Left colon (tissue), 2 donors: Measurements from ENCODE around the gene RECQL. TPM values are rescaled to one million over a fixed set of nuclear protein-coding genes. Genes with fewer than 3 reads are reported as not detected.

ENCODE experiments used
- ATAC-seq: fragments of 200-7000 bp; cut with Tn5 transposase; one replicate; pipeline ENCODE4 v1.9.1; 2020; ENCODE audit warnings: mild to moderate bottlenecking, moderate library complexity
- DNase-seq, 2 donors: peaks; one replicate each; pipeline ENCODE4 v3.0.0-alpha.2; 2020
- intact Hi-C, 2 donors: fragments of 100-400 bp; cut with DNase I in 1 of 2; cut with micrococcal nuclease in 1 of 2; formaldehyde crosslinking; loops; one replicate each; pipeline versions ENCODE4 v1.11.2 to v1.14.0; 2022; cut with DNase I, micrococcal nuclease
- long read RNA-seq: library from polyadenylated mRNA; unstranded; transcript quantifications from one replicate; pipeline ENCODE4 v2.0.0, GENCODE V29; 2021
- total RNA-seq, 2 donors: library from RNA; stranded (reverse); fragmentation: NEBNext Ultra II Directional; extraction: Animal tissue kit (Norgen Biotek cat#: 25700); gene quantifications; one replicate each; pipeline ENCODE4 v1.2.1, GENCODE V29; 2021
- donor health status: DM: no; HTN: no; CAD: no.
- donor health status: DM: yes; HTN: yes; CAD: no.

RECQL gene
- 10 to 100 TPM; 11.5 to 11.7 TPM for total RNA-seq
- long read RNA-seq, transcript RECQL-203 (16 exons, 2,572 nt), result minor isoform, 9 of 30 reads
- long read RNA-seq, transcript RECQL-204 (15 exons, 3,702 nt), result major isoform, 10 of 30 reads
- long read RNA-seq, partial matches to known transcripts, result 1 of 30 reads
- long read RNA-seq, other reads (novel, unspliced or antisense), result 10 of 30 reads

- ATAC-seq (peak; percentile 100), DNase-seq (peak; percentile 88 to 92)
- intact Hi-C loops, result loop anchor here in 1 of 2 donors (10.0 kb wide), 1 partner anchor 67 kb away; the partner anchor contains the start of gene PYROXD1
These were observed at the start of gene RECQL, which contains the start of gene GOLT1B for GRCh38 chr12:21501258-21502163. Gene RECQL, minus strand, starts transcription at chr12:21501635. Its CDS starts 2,065 bp downstream, at chr12:21499570. Gene GOLT1B, plus strand, starts transcription at chr12:21501789. Its CDS starts 135 bp downstream, at chr12:21501924.

- ATAC-seq, result no peak
- intact Hi-C loops, result no loop called here
- DNase-seq, result no peak
These were observed 46.0 kb upstream of the RECQL start for GRCh38 chr12:21547437-21547836.

GRCh38 chr12:21546716-21547115 is 45.3 kb upstream of the RECQL start:
- intact Hi-C loops, result no loop called here
- DNase-seq, result no peak
- no peak for ATAC-seq

GRCh38 chr12:21545557-21545956 is 44.1 kb upstream of the RECQL start:
- ATAC-seq (no peak), DNase-seq (no peak)
- intact Hi-C loops, result no loop called here

GRCh38 chr12:21543151-21543550 is 41.7 kb upstream of the RECQL start:
- intact Hi-C loops, result no loop called here
- DNase-seq (no peak), ATAC-seq (no peak)

GRCh38 chr12:21542403-21542802 is 41.0 kb upstream of the RECQL start:
- DNase-seq (no peak), ATAC-seq (no peak)
- intact Hi-C loops, result no loop called here

- ATAC-seq (no peak), DNase-seq (no peak)
- intact Hi-C loops, result no loop called here
These were observed 40.3 kb upstream of the RECQL start for GRCh38 chr12:21541773-21542172.

GRCh38 chr12:21539797-21540196 is 38.4 kb upstream of the RECQL start:
- ATAC-seq, result no peak
- no peak for DNase-seq
- intact Hi-C loops, result no loop called here

- no peak for ATAC-seq
- intact Hi-C loops, result no loop called here
- DNase-seq, result no peak
These were observed 36.7 kb upstream of the RECQL start for GRCh38 chr12:21538061-21538653.

- ATAC-seq (no peak), DNase-seq (no peak)
- intact Hi-C loops, result no loop called here
These were observed 28.0 kb upstream of the RECQL start for GRCh38 chr12:21529456-21529855.

- DNase-seq, result no peak
- ATAC-seq, result no peak
- intact Hi-C loops, result no loop called here
These were observed 27.5 kb upstream of the RECQL start for GRCh38 chr12:21528953-21529352.

- intact Hi-C loops, result no loop called here
- DNase-seq (peak; percentile 27 to 45), ATAC-seq (peak; percentile 76)
These were observed 26.2 kb upstream of the RECQL start for GRCh38 chr12:21527451-21528180.

- intact Hi-C loops, result no loop called here
- DNase-seq, result no peak
- ATAC-seq, result no peak
These were observed 25.4 kb upstream of the RECQL start for GRCh38 chr12:21526721-21527345.

- no peak for ATAC-seq
- intact Hi-C loops, result no loop called here
These were observed 24.6 kb upstream of the RECQL start, which contains the start of gene SPX for GRCh38 chr12:21526053-21526452. Gene SPX, plus strand, starts transcription at chr12:21526296. Its CDS starts 177 bp downstream, at chr12:21526473.

GRCh38 chr12:21523148-21523547 is 21.7 kb upstream of the RECQL start:
- ATAC-seq (no peak), DNase-seq (no peak)
- intact Hi-C loops, result no loop called here

More at GRCh38 chr12:21526053-21526452, 24.6 kb upstream of the RECQL start, which contains the start of gene SPX:
- DNase-seq, result no peak

- no peak for ATAC-seq
- intact Hi-C loops, result no loop called here
- DNase-seq, result no peak
These were observed 20.1 kb upstream of the RECQL start for GRCh38 chr12:21521541-21521940.

GRCh38 chr12:21518451-21518850 is 17.0 kb upstream of the RECQL start:
- no peak for ATAC-seq
- DNase-seq, result no peak
- intact Hi-C loops, result no loop called here

- intact Hi-C loops, result no loop called here
- ATAC-seq, result no peak
- no peak for DNase-seq
These were observed 14.8 kb upstream of the RECQL start for GRCh38 chr12:21516281-21516680.
